Urothelium cell line (cell line): Measurements from ENCODE around the gene LMBR1.
"Not testable (repeated sequence)": the region's sequence is repeated elsewhere in the genome, so short reads cannot be mapped to it uniquely, and the experiment has no call there.

Experiments used
- DNase-seq: peaks from one replicate; pipeline ENCODE4 v3.0.0; 2011; ENCODE audit warnings: low spot score, mixed read lengths
- FAIRE-seq: peaks from 2 replicates; lab custom pipeline; 2011; peaks lifted over from hg19 to GRCh38; lab: Jason Lieb, UNC

Gene LMBR1

GRCh38 chr7:156816943-156817572 is 75.9 kb downstream of the LMBR1 start:
- FAIRE-seq (no peak), DNase-seq (no peak)

- DNase-seq, result no peak
These were observed 81.3 kb downstream of the LMBR1 start for GRCh38 chr7:156811706-156812105.

GRCh38 chr7:156803656-156804055 is 89.3 kb downstream of the LMBR1 start:
- not testable (repeated sequence) for FAIRE-seq, DNase-seq

More at GRCh38 chr7:156811706-156812105, 81.3 kb downstream of the LMBR1 start:
- no peak for FAIRE-seq

GRCh38 chr7:156802214-156802613 is 90.8 kb downstream of the LMBR1 start:
- DNase-seq, result no peak
- FAIRE-seq, result no peak

GRCh38 chr7:156795415-156795814 is 97.6 kb downstream of the LMBR1 start:
- DNase-seq, result no peak
- no peak for FAIRE-seq

GRCh38 chr7:156793334-156793733 is 99.6 kb downstream of the LMBR1 start:
- FAIRE-seq, result no peak
- no peak for DNase-seq

GRCh38 chr7:156792611-156793010 is 100.4 kb downstream of the LMBR1 start:
- no peak for FAIRE-seq
- DNase-seq, result no peak

GRCh38 chr7:156791241-156791640 is 101.7 kb downstream of the LMBR1 start:
- DNase-seq (no peak), FAIRE-seq (no peak)

- no peak for DNase-seq
- FAIRE-seq, result no peak
These were observed 102.7 kb downstream of the LMBR1 start for GRCh38 chr7:156790264-156790663.

- DNase-seq, result no peak
- no peak for FAIRE-seq
These were observed 106.9 kb downstream of the LMBR1 start for GRCh38 chr7:156785998-156786543.

GRCh38 chr7:156783864-156784263 is 109.1 kb downstream of the LMBR1 start:
- FAIRE-seq (no peak), DNase-seq (no peak)

- FAIRE-seq (no peak), DNase-seq (no peak)
These were observed 111.0 kb downstream of the LMBR1 start for GRCh38 chr7:156781972-156782371.

GRCh38 chr7:156780724-156781455 is 112.1 kb downstream of the LMBR1 start:
- no peak for DNase-seq
- no peak for FAIRE-seq

GRCh38 chr7:156778668-156779067 is 114.3 kb downstream of the LMBR1 start:
- no peak for FAIRE-seq

GRCh38 chr7:156778201-156778600 is 114.8 kb downstream of the LMBR1 start:
- no peak for FAIRE-seq
- no peak for DNase-seq

More at GRCh38 chr7:156778668-156779067, 114.3 kb downstream of the LMBR1 start:
- no peak for DNase-seq

GRCh38 chr7:156777364-156778069 is 115.5 kb downstream of the LMBR1 start:
- DNase-seq, result no peak
- no peak for FAIRE-seq

GRCh38 chr7:156776527-156776926 is 116.5 kb downstream of the LMBR1 start:
- DNase-seq (no peak), FAIRE-seq (no peak)

- DNase-seq (no peak), FAIRE-seq (no peak)
These were observed 119.0 kb downstream of the LMBR1 start for GRCh38 chr7:156773966-156774365.

GRCh38 chr7:156772725-156773124 is 120.3 kb downstream of the LMBR1 start:
- no peak for FAIRE-seq

GRCh38 chr7:156768698-156769472 is 124.1 kb downstream of the LMBR1 start:
- no peak for FAIRE-seq

More at GRCh38 chr7:156772725-156773124, 120.3 kb downstream of the LMBR1 start:
- DNase-seq, result no peak

GRCh38 chr7:156766666-156767065 is 126.3 kb downstream of the LMBR1 start:
- FAIRE-seq (no peak), DNase-seq (no peak)

More at GRCh38 chr7:156768698-156769472, 124.1 kb downstream of the LMBR1 start:
- no peak for DNase-seq
